Pulmonary artery endothelial cell (primary cell): ENCODE data around the gene WFDC1. TPM values are rescaled to one million over a fixed set of nuclear protein-coding genes. Genes with fewer than 3 reads are reported as not detected.

Experiments
- DNase-seq: peaks from one replicate; pipeline ENCODE4 v3.0.0-alpha.2; 2011; ENCODE audit warnings: low read depth, low spot score
- total RNA-seq: library from RNA; depleted of rRNA; stranded (reverse); fragments of >200 nt; gene quantifications from 2 replicates; pipeline ENCODE4 v1.2.3, GENCODE V29; 2014

WFDC1 gene
- total RNA-seq, 1 donor from 2014 or later = not detected

- DNase-seq = no peak
Observed at GRCh38 chr16:84373907-84374489, 79.3 kb downstream of the WFDC1 start.

- no peak for DNase-seq
Observed at GRCh38 chr16:84378099-84378498, 83.4 kb downstream of the WFDC1 start.

GRCh38 chr16:84378567-84378966, 83.9 kb downstream of the WFDC1 start:
- DNase-seq = no peak

- no peak for DNase-seq
Observed at GRCh38 chr16:84379008-84379708, 84.5 kb downstream of the WFDC1 start.

Other genes starting within 250 kb of the WFDC1 start
- 127 and 145 TPM in 2 replicates for gene MBTPS1, start 177.9 kb upstream of the WFDC1 start, total RNA-seq
- 25.6 and 30.1 TPM in 2 replicates for gene HSDL1, start 149.7 kb upstream of the WFDC1 start, total RNA-seq
- gene DNAAF1, start 149.6 kb upstream of the WFDC1 start, total RNA-seq = under 0.01 and 0.07 TPM in 2 replicates
- gene TAF1C, start 107.8 kb upstream of the WFDC1 start, total RNA-seq = 13.8 and 21.9 TPM in 2 replicates
- gene ADAD2, start 103.7 kb upstream of the WFDC1 start, total RNA-seq = not detected in 2 replicates
- not detected in 2 replicates for gene KCNG4, start 54.9 kb upstream of the WFDC1 start, total RNA-seq
- not detected in 2 replicates for gene ATP2C2, start 73.7 kb downstream of the WFDC1 start, total RNA-seq
- gene MEAK7, start 209.8 kb downstream of the WFDC1 start, total RNA-seq = 15.6 and 15.9 TPM in 2 replicates